A549 (cell line): ENCODE data around the gene ZGPAT. TPM values are rescaled to one million over a fixed set of nuclear protein-coding genes. Genes with fewer than 3 reads are reported as not detected.
"Not testable (repeated sequence)": the region's sequence is repeated elsewhere in the genome, so short reads cannot be mapped to it uniquely, and the experiment has no call there.

Experiments used
- ATAC-seq, 2 experiments: fragments of 200-7000 bp in 1 of 2; fragments of >200 bp in 1 of 2; cut with Nextera tagmentation in 1 of 2; cut with Tn5 transposase in 1 of 2; 3 replicates each; pipeline versions ENCODE4 v1.8.0 to v1.9.1; 2018 to 2020; ENCODE audit warnings: mild to moderate bottlenecking in 1 of 2, moderate library complexity in 1 of 2
- CTCF ChIA-PET: fragments of 300-600 bp; sonication (Branson Sonifier 250); formaldehyde crosslinking; extraction: SDS; loops from one replicate; lab custom pipeline; 2021; ENCODE audit warnings: antibody characterized with exemption, inconsistent platforms; lab: Yijun Ruan, JAX
- POLR2A ChIA-PET: fragments of 350-600 bp; formaldehyde crosslinking; extraction: SDS; loops from one replicate; lab custom pipeline; 2021; ENCODE audit warnings: antibody characterized with exemption, inconsistent platforms; lab: Yijun Ruan, JAX
- DNase-seq, 2 experiments: peaks; one replicate each; pipeline versions ENCODE4 v3.0.0 to v3.0.0-alpha.2; 2011 to 2016; ENCODE audit warnings: low read depth in 1 of 2, low spot score in 1 of 2
- FAIRE-seq: peaks from 2 replicates; lab custom pipeline; 2011; peaks lifted over from hg19 to GRCh38; lab: Jason Lieb, UNC
- H3K27ac ChIP-seq, 2 experiments: fragments of >200 bp; sonication (Bioruptor Twin); formaldehyde crosslinking; 3 replicates each; pipeline ENCODE4 v1.5.1; 2016 to 2017
- H3K4me1 ChIP-seq: fragments of >200 bp; sonication (Bioruptor Twin); formaldehyde crosslinking; 3 replicates; pipeline ENCODE4 v1.6.1; 2016
- H3K4me2 ChIP-seq: fragments of >200 bp; sonication (Bioruptor Twin); formaldehyde crosslinking; 3 replicates; pipeline ENCODE4 v1.6.1; 2016
- H3K4me3 ChIP-seq: fragments of >200 bp; sonication (Bioruptor Twin); formaldehyde crosslinking; 3 replicates; pipeline ENCODE4 v1.5.1; 2016
- H3K9me3 ChIP-seq: fragments of >200 bp; sonication (Bioruptor Twin); formaldehyde crosslinking; 3 replicates; pipeline ENCODE4 v1.6.1; 2016
- ATOH8 ChIP-seq: fragments of 250-450 bp; sonication (Bioruptor Pico); IDR thresholded peaks from 2 replicates; pipeline ENCODE4 v1.5.0; 2020; ENCODE audit warnings: low read depth, mild to moderate bottlenecking, moderate library complexity
- CBX2 ChIP-seq: fragments of 200-600 bp; sonication (generic); IDR thresholded peaks from 2 replicates; pipeline ENCODE4 v1.6.1; 2016; ENCODE audit warnings: low read depth, mild to moderate bottlenecking, borderline replicate concordance
- CEBPB ChIP-seq, 2 experiments: fragments of >200 bp in 1 of 2; sonication (Bioruptor Twin) in 1 of 2; formaldehyde crosslinking in 1 of 2; IDR thresholded peaks; 2 replicates each; pipeline ENCODE4 v1.6.1; 2012 to 2016
- CTCF ChIP-seq: fragments of >200 bp; sonication (Bioruptor Twin); formaldehyde crosslinking; IDR thresholded peaks from 3 replicates; pipeline ENCODE4 v1.5.1; 2016
- E2F6 ChIP-seq: IDR thresholded peaks from 2 replicates; pipeline ENCODE4 v1.6.1; 2012; ENCODE audit warnings: low read depth, borderline replicate concordance
- ESRRA ChIP-seq: fragments of 150-350 bp; IDR thresholded peaks from 2 replicates; pipeline ENCODE4 v1.6.1; 2014; ENCODE audit warnings: mild to moderate bottlenecking, low read length, borderline replicate concordance
- FOSL2 ChIP-seq, 2 experiments: fragments of 450-650 bp in 1 of 2; fragments of >200 bp in 1 of 2; sonication (Bioruptor Twin) in 1 of 2; formaldehyde crosslinking; IDR thresholded peaks; 2 replicates each; pipeline versions ENCODE4 v1.5.0 to v1.6.1; 2016 to 2020; ENCODE audit warnings: mild to moderate bottlenecking in 1 of 2, moderate library complexity in 1 of 2
- FOXS1 ChIP-seq: fragments of 250-450 bp; sonication (Bioruptor Pico); IDR thresholded peaks from 2 replicates; pipeline ENCODE4 v1.5.0; 2020; ENCODE audit warnings: mild to moderate bottlenecking, moderate library complexity
- HOXB13 ChIP-seq: fragments of 250-450 bp; sonication (Bioruptor Pico); IDR thresholded peaks from 2 replicates; pipeline ENCODE4 v1.5.0; 2020; ENCODE audit warnings: low read depth, mild to moderate bottlenecking, moderate library complexity
- MAFK ChIP-seq: fragments of 450-650 bp; IDR thresholded peaks from 2 replicates; pipeline ENCODE4 v1.6.1; 2014; ENCODE audit not compliant: partially characterized antibody
- NFE2L2 ChIP-seq: fragments of 150-350 bp; conservative IDR thresholded peaks from 2 replicates; pipeline ENCODE4 v1.6.1; 2014; ENCODE audit warnings: low read length
- PHF8 ChIP-seq: fragments of 200-600 bp; sonication (generic); IDR thresholded peaks from 2 replicates; pipeline ENCODE4 v1.6.1; 2016; ENCODE audit warnings: low read depth, mild to moderate bottlenecking, antibody characterized with exemption, moderate library complexity, borderline replicate concordance
- POLR2A ChIP-seq: IDR thresholded peaks from 2 replicates; pipeline ENCODE4 v1.6.1; 2012; ENCODE audit warnings: mild to moderate bottlenecking, low read length
- POLR2AphosphoS2 ChIP-seq: conservative IDR thresholded peaks from 2 replicates; pipeline ENCODE4 v1.6.1; 2012; ENCODE audit warnings: low read length, improper control_type of control experiment, inconsistent platforms
- RAD21 ChIP-seq, 2 experiments: fragments of >200 bp in 1 of 2; sonication (Bioruptor Twin) in 1 of 2; formaldehyde crosslinking in 1 of 2; IDR thresholded peaks in 1 of 2; conservative IDR thresholded peaks in 1 of 2; 2 replicates in 1 of 2; 3 replicates in 1 of 2; pipeline ENCODE4 v1.6.1; 2012 to 2018; ENCODE audit warnings: inconsistent platforms in 1 of 2
- RARB ChIP-seq: fragments of 250-450 bp; sonication (Bioruptor Pico); IDR thresholded peaks from 2 replicates; pipeline ENCODE4 v1.8.0; 2021; ENCODE audit warnings: mild to moderate bottlenecking, moderate library complexity
- TFCP2L1 ChIP-seq: fragments of 250-450 bp; sonication (Bioruptor Pico); IDR thresholded peaks from 2 replicates; pipeline ENCODE4 v1.5.0; 2021; ENCODE audit warnings: mild to moderate bottlenecking
- TP53 ChIP-seq: fragments of 250-450 bp; sonication (Bioruptor Pico); IDR thresholded peaks from 2 replicates; pipeline ENCODE4 v1.5.0; 2021; ENCODE audit warnings: mild to moderate bottlenecking, moderate library complexity
- WGBS: methylation state at CpG from one replicate; pipeline ENCODE4 v1.1.6; 2017; ENCODE audit errors: missing lambda C conversion rate; 5-methylcytosine and 5-hydroxymethylcytosine counted together
- polyA plus RNA-seq, 4 experiments: library from polyadenylated mRNA; depleted of rRNA in 3 of 4; stranded (reverse); fragments of >200 nt; fragmentation: RNase III in 1 of 4; extraction: RNeasy Plus Mini Kit Qiagen cat#74134 plus additional on column Dnase treatment in 1 of 4; gene quantifications; 2 replicates in 3 of 4; 3 replicates in 1 of 4; pipeline ENCODE4 v1.2.3, GENCODE V29; 2011 to 2017

ZGPAT gene
- polyA plus RNA-seq, 2 of the 4 experiments (the other 2 are of a cell fraction), result 9.5 to 23.9 TPM

GRCh38 chr20:63775096-63775978, 67.5 kb downstream of the ZGPAT start:
- H3K9me3 ChIP-seq, result no peaks in the 10 kb centered on the region
- peaks cover 11% of the 10 kb centered on the region for H3K4me1 ChIP-seq
- FAIRE-seq, result no peak
- H3K27ac ChIP-seq, result no peak overlapping the region
- H3K4me2 ChIP-seq, result no peak overlapping the region
- no peak overlapping the region for H3K4me3 ChIP-seq
- no peak for DNase-seq
- POLR2A ChIA-PET, result no interaction called here
- CTCF ChIA-PET, result interaction anchor here (0.6 to 2.9 kb wide), 20 partner anchors 9 to 274 kb away, joined by 3 to 43 read pairs (median 3); partner anchors contain the start of genes ARFRP1, LIME1 and ZGPAT
- ATAC-seq, result peak; percentile 33 to 60; a peak in 4 of 6 replicates
- WGBS, result 83% methylated on average over 42 of the region's 67 CpGs
- TF ChIP-seq POLR2AphosphoS2, result no peak
- TF ChIP-seq E2F6, result no peak
- peak; percentile 27 to 30; a peak in 4 of 5 replicates for TF ChIP-seq RAD21 (conservative IDR thresholded peaks at IDR 0.05 in 1 of 2, IDR thresholded peaks at IDR 0.05 in 1 of 2)
- no peak for TF ChIP-seq TFCP2L1 (CRISPR knock-in tag)
- peak; percentile 40 for TF ChIP-seq CTCF
- TF ChIP-seq ATOH8 (CRISPR knock-in tag), result no peak
- TF ChIP-seq, all 56 proteins: peak for 2

GRCh38 chr20:63776875-63777274, 69.0 kb downstream of the ZGPAT start:
- DNase-seq, FAIRE-seq, ATAC-seq, H3K4me2 ChIP-seq, H3K4me3 ChIP-seq, H3K27ac ChIP-seq, POLR2A ChIA-PET, H3K9me3 ChIP-seq: not testable (repeated sequence)
- H3K4me1 ChIP-seq, result peaks cover 11% of the 10 kb centered on the region
- WGBS, result 93% methylated on average over 17 of the region's 23 CpGs
- CTCF ChIA-PET, result interaction anchor here (1.1 to 2.5 kb wide), 9 partner anchors 10 to 197 kb away, joined by 3 to 13 read pairs (median 5); partner anchors contain the start of genes ARFRP1 and ZGPAT

GRCh38 chr20:63777614-63778013, 69.8 kb downstream of the ZGPAT start:
- CTCF ChIA-PET, result interaction anchor here (1.1 to 2.5 kb wide), 7 partner anchors 9 to 109 kb away, joined by 3 to 13 read pairs (median 3); no protein-coding TSS in a partner anchor
- no peak for ATAC-seq

GRCh38 chr20:63778034-63778752, 70.4 kb downstream of the ZGPAT start:
- peak overlapping the region; percentile 16 to 61; a peak in 3 of 6 replicates for H3K27ac ChIP-seq
- POLR2A ChIA-PET, result no interaction called here
- DNase-seq, result peak in 1 of 2 experiments; percentile 48
- H3K9me3 ChIP-seq, result no peaks in the 10 kb centered on the region
- CTCF ChIA-PET, result interaction anchor here (0.6 to 2.5 kb wide), 9 partner anchors 9 to 275 kb away, joined by 3 to 13 read pairs (median 3); no protein-coding TSS in a partner anchor
- no peak overlapping the region for H3K4me3 ChIP-seq
- peak overlapping the region; percentile 44; the same call in 2 of the 3 replicates for H3K4me2 ChIP-seq
- peaks cover 11% of the 10 kb centered on the region for H3K4me1 ChIP-seq
- WGBS, result 37% methylated on average over 18 of the region's 19 CpGs
- no peak for FAIRE-seq
- peak in 1 of 2 experiments; percentile 60; a peak in 3 of 6 replicates for ATAC-seq
- no peak for TF ChIP-seq CTCF
- TF ChIP-seq POLR2A, result no peak
- TF ChIP-seq HOXB13, result no peak
- TF ChIP-seq CEBPB (IDR thresholded peaks at IDR 0.05), result no peak
- TF ChIP-seq RARB (CRISPR knock-in tag), result no peak
- TF ChIP-seq TP53, result no peak
- TF ChIP-seq FOXS1 (CRISPR knock-in tag), result no peak
- 0 out of 2 replicates have a peak, but pooled peaks have one; percentile 8 for TF ChIP-seq NFE2L2
- no peak for TF ChIP-seq FOSL2 (IDR thresholded peaks at IDR 0.05)
- 0 out of 2 replicates have a peak, but pooled peaks have one; percentile 22 for TF ChIP-seq FOSL2 (CRISPR knock-in tag; IDR thresholded peaks at IDR 0.05)
- TF ChIP-seq PHF8, result no peak
- no peak for TF ChIP-seq ESRRA

More at GRCh38 chr20:63777614-63778013, 69.8 kb downstream of the ZGPAT start:
- H3K4me3 ChIP-seq, result no peak overlapping the region
- H3K27ac ChIP-seq, result peak overlapping the region in 1 of 2 experiments; percentile 61; a peak in 2 of 6 replicates
- no peak for FAIRE-seq
- DNase-seq, result no peak
- POLR2A ChIA-PET, result no interaction called here
- H3K4me1 ChIP-seq, result peaks cover 11% of the 10 kb centered on the region
- 92% methylated on average over 13 of the region's 13 CpGs for WGBS
- H3K9me3 ChIP-seq, result no peaks in the 10 kb centered on the region
- TF ChIP-seq ESRRA, result no peak
- TF ChIP-seq MAFK, result peak; percentile 10
- no peak for TF ChIP-seq CBX2
- no peak for TF ChIP-seq FOXS1 (CRISPR knock-in tag)
- TF ChIP-seq, all 56 proteins: peak for 1
- H3K4me2 ChIP-seq, result 0 out of 3 replicates have a peak overlapping the region, but pooled peaks have one; percentile 44
